Adrenal gland (tissue), 12 donors: Measurements from ENCODE around the gene TNFRSF12A. TPM values are rescaled to one million over a fixed set of nuclear protein-coding genes. Genes with fewer than 3 reads are reported as not detected.

Experiments used
- DNase-seq, 7 donors: peaks; one replicate each; pipeline ENCODE4 v3.0.0-alpha.2; 2019 to 2020
- H3K27ac ChIP-seq, 5 donors: fragments of 200-600 bp; sonication (generic) in 4 of 5; 1 replicate in 3 of 5; 2 replicates in 2 of 5; pipeline versions ENCODE4 v1.5.1 to v1.8.0; 2016 to 2020; ENCODE audit warnings: mild to moderate bottlenecking in 1 of 5
- H3K27me3 ChIP-seq: fragments of 200-600 bp; 2 replicates; pipeline ENCODE4 v1.8.0; 2021
- H3K36me3 ChIP-seq, 2 donors: fragments of 200-600 bp; replicated peaks in 1 of 2; 1 replicate in 1 of 2; 2 replicates in 1 of 2; pipeline versions ENCODE4 v1.5.1 to v1.8.0; 2018 to 2022
- H3K4me1 ChIP-seq, 2 donors: fragments of 200-600 bp; replicated peaks in 1 of 2; 1 replicate in 1 of 2; 2 replicates in 1 of 2; pipeline versions ENCODE4 v1.5.1 to v1.8.0; 2018 to 2021
- H3K4me3 ChIP-seq, 4 donors: fragments of 200-600 bp; sonication (generic) in 3 of 4; one replicate each; pipeline ENCODE4 v1.5.1; 2016 to 2018
- H3K9me3 ChIP-seq, 3 donors: fragments of 200-600 bp; sonication (generic) in 1 of 3; replicated peaks in 1 of 3; 1 replicate in 2 of 3; 2 replicates in 1 of 3; pipeline versions ENCODE4 v1.5.1 to v1.8.0; 2016 to 2021
- POLR2A ChIP-seq, 2 donors: fragments of 450-650 bp; IDR thresholded peaks; one replicate each; pipeline ENCODE4 v1.6.1; 2017; ENCODE audit warnings: antibody characterized with exemption in 2 of 2, mild to moderate bottlenecking in 2 of 2, moderate library complexity in 1 of 2
- WGBS, 4 donors: extraction: QIAGEN DNeasy Blood & Tissue Kit in 2 of 4; methylation state at CpG; one replicate each; pipeline versions ENCODE4 v1.1.5 to v1.1.7; 2013 to 2017; 5-methylcytosine and 5-hydroxymethylcytosine counted together
- intact Hi-C, 2 donors: fragments of 100-400 bp; cut with DNase I; formaldehyde crosslinking; loops; one replicate each; pipeline versions ENCODE4 v1.14.1 to v1.15.0; 2022 to 2023
- polyA plus RNA-seq, 3 donors: library from polyadenylated mRNA; stranded (reverse); fragments of 200-250 nt in 2 of 3; fragments of 350-450 nt in 1 of 3; fragmentation: Illumina TruSeq in 1 of 3; extraction: RNeasy Lipid Tissue Mini Kit (QIAGEN cat#74804) in 1 of 3; gene quantifications; one replicate each; pipeline ENCODE4 v1.2.3, GENCODE V29; 2013 to 2014
- total RNA-seq, 9 donors: library from RNA; depleted of rRNA in 4 of 9; stranded (reverse); fragments of >200 nt in 4 of 9; fragments of 120-200 nt in 1 of 9; fragmentation: NEBNext Ultra II Directional in 1 of 9; extraction: Animal tissue kit (Norgen Biotek cat#: 25700) in 1 of 9; gene quantifications; one replicate each; pipeline versions ENCODE4 v1.1.0 to v1.2.4, GENCODE V29; 2013 to 2023
- TF ChIP-seq, protein P1 (sequence below), 6 experiments: fragments of 450-650 bp in 4 of 6; fragments of 200-600 bp in 2 of 6; sonication (generic) in 1 of 6; IDR thresholded peaks; 1 replicate in 5 of 6; 2 replicates in 1 of 6; pipeline versions ENCODE4 v1.5.1 to v1.8.0; 2016 to 2021; ENCODE audit warnings: antibody characterized with exemption in 6 of 6, mild to moderate bottlenecking in 2 of 6, moderate library complexity in 1 of 6
- donor health status: healthy with polysubstance abuse.
- donor health status: Bipolar disorder and iron deficiency.
- donor health status: DM: yes; HTN: yes; CAD: no.
- donor health status: DM: no; HTN: no; CAD: no.
- donor health status: DM: no; HTN: no; CAD: no.
- donor health status: DM: yes; HTN: yes; CAD: no.

The TNFRSF12A gene
- total and polyA plus RNA-seq, 12 donors: 8.8 to 175 (median 42.6) TPM

DNA sequence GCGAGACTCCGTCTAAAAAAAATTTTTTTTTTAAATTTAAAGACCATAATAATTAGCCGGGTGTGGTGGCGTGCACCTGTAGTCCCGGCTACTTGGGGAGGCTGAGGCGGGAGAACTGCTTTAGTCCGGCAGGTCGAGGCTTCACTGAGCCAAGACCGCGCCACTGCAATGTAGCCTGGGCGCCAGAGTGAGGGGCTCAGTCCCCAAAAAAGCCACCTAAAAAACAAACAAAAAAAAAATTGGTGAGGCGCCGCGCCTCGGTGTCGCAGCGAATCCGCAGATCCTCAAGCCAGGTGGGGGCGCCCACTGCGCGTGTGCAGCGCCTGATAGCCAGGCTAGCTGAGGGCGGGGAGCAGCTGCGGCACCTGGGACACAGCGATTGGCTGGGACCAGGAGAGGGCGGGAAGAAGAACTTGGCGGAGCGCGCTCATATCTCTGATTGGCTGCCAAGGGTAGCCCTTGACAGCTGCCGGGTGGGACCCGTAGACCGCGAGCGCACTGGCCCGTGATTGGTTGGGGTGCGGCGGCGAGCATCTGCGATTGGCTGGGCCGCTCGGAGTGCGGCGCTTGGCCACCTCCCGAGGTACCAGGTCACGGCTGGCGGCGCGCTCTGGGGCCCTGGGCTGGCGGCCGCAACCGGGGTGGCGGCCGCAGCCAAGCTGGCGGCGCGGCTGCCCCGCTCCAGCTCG, 16.4 kb upstream of the TNFRSF12A start:
- Histone ChIP-seq H3K27me3 (peaks cover 6% of the 10 kb centered on the region), H3K36me3 (no peaks in the 10 kb centered on the region), H3K4me1 (peaks cover 0 to 4% of the 10 kb centered on the region in 2 donors), H3K9me3 (no peaks in the 10 kb centered on the region), H3K4me3 (peak overlapping the region in 1 of 4 donors; percentile 16), H3K27ac (peak overlapping the region in 1 of 5 donors; percentile 71)
- DNase-seq: peak; percentile 98 to 99 (median 99)
- TF ChIP-seq POLR2A (IDR thresholded peaks at IDR 0.05): no peak
- TF ChIP-seq, protein P1, sequence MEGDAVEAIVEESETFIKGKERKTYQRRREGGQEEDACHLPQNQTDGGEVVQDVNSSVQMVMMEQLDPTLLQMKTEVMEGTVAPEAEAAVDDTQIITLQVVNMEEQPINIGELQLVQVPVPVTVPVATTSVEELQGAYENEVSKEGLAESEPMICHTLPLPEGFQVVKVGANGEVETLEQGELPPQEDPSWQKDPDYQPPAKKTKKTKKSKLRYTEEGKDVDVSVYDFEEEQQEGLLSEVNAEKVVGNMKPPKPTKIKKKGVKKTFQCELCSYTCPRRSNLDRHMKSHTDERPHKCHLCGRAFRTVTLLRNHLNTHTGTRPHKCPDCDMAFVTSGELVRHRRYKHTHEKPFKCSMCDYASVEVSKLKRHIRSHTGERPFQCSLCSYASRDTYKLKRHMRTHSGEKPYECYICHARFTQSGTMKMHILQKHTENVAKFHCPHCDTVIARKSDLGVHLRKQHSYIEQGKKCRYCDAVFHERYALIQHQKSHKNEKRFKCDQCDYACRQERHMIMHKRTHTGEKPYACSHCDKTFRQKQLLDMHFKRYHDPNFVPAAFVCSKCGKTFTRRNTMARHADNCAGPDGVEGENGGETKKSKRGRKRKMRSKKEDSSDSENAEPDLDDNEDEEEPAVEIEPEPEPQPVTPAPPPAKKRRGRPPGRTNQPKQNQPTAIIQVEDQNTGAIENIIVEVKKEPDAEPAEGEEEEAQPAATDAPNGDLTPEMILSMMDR (IDR thresholded peaks at IDR 0.05): peak in 5 of 6 experiments; percentile 31 to 56 (median 53)
- 7 to 17% (median 10%) methylated on average over 26 to 58 of the region's 58 CpGs for WGBS, 4 donors
- intact Hi-C loops: loop anchor here in 1 of 2 donors (2.0 kb wide), 1 partner anchor 25 kb away; no protein-coding TSS in a partner anchor

DNA sequence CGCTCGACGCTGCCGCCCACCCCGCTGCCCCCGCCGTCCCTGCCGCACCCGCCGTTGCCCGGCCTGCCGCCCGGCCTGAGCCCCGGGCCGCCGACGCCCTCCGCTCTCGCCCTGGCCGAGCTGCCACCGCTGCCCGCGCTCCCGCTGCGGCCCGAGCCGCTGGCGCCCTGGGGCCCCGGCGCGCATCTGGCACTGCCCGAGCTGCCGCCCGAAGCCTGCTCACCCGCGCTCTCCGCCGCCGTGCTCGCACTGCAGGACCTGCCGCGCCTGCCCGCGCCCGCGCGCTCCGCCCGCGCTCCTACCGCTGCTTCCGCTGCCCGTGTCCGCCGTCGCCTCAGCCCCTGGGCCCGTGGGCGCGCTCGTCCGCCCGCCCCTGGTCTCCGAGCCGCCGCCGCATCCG, 15.8 kb upstream of the TNFRSF12A start:
- peak overlapping the region in 1 of 5 donors; percentile 71 for H3K27ac ChIP-seq
- peak overlapping the region in 1 of 4 donors; percentile 16 for H3K4me3 ChIP-seq
- H3K36me3 ChIP-seq: no peaks in the 10 kb centered on the region
- no peaks in the 10 kb centered on the region for H3K9me3 ChIP-seq
- TF ChIP-seq, protein P1 (IDR thresholded peaks at IDR 0.05): no peak
- no peak for TF ChIP-seq POLR2A (IDR thresholded peaks at IDR 0.05)
- 0 to 1% methylated on average over 36 to 58 of the region's 67 CpGs; no CpG with 5 or more reads in 2 of the 4 donors for WGBS, 4 donors
- peaks cover 0 to 4% of the 10 kb centered on the region in 2 donors for H3K4me1 ChIP-seq
- peaks cover 7% of the 10 kb centered on the region for H3K27me3 ChIP-seq
- intact Hi-C loops: no loop called here
- peak in 1 of 7 donors; percentile 26 for DNase-seq

DNA sequence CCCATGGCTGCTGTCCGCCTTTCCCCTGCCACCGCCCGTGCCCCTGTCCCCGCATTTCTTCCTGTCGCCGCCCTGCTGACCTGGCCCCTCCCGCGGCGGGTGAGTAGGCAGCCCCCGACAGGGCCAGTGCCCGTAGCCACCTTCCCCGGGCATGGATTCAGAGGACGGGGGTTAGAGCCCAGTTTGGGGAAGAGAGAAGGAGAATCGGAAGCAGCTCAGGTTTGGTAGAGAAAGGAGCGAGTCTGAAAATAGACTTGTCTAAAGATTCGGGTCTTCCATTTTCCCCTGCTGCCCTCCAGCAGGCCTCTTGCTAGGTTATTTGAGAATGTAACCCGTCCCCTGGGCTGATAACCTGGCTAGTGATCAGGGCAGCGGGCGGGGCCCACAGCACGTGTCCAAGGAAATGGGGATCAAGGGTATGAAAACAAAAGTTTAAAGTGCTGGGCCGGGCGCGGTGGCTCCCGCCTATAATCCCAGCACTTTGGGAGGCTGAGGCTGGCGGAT, 15.3 kb upstream of the TNFRSF12A start:
- Histone ChIP-seq H3K4me3 (peak overlapping the region in 1 of 4 donors; percentile 45), H3K27me3 (peaks cover 12% of the 10 kb centered on the region), H3K9me3 (no peaks in the 10 kb centered on the region), H3K36me3 (no peaks in the 10 kb centered on the region), H3K4me1 (peaks cover 0 to 4% of the 10 kb centered on the region in 2 donors), H3K27ac (no peak overlapping the region)
- no peak for DNase-seq
- 9 to 15% (median 10%) methylated on average over 18 to 25 of the region's 25 CpGs for WGBS, 4 donors
- no peak for TF ChIP-seq POLR2A (IDR thresholded peaks at IDR 0.05)
- TF ChIP-seq, protein P1 (IDR thresholded peaks at IDR 0.05): no peak
- intact Hi-C loops: no loop called here

DNA sequence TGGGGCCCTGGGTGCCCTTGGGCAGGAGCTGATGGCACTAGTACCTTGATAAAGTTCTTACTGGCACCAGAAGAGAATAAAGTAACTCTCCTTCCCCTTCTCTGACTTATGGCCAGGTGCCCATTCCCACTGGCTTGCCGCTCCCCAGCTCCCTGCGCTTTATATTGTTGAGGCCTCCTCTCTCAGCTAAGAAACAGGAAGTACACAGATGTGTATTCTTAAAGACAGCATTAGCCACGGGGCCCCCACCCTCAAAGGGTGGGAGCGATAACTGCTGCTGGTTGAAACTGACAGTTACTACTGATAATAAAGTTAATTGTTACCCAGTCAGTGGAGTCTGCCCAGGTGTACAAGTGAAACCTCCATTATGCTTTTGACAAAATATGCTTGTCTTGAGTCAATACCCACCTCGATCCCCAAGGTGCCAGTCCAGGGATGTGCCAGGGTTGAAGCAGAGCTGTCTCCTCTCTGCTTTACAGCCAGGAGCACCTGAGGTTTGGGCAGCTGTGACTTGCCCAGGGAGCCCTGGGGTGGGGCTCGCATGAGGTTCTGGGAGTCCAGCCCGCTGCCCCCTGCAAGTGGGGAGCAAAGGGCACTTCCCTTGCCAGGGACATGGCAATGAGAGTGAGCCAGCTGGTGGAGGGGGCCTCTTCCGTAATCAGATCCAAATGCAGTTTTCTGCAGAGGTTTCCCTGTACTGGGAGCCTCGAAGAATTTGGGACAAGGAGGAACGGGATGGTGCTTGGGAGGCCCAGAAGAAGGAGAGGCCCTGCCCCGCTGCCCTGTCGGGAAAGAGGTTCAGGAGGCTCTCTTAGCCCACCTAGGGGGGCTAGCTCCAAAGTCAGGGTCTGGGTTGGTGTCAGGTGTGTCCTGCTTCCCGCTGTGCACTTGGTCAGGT, 12.9 kb upstream of the TNFRSF12A start:
- Histone ChIP-seq H3K27ac (no peak overlapping the region), H3K27me3 (peaks cover 12% of the 10 kb centered on the region), H3K36me3 (no peaks in the 10 kb centered on the region), H3K4me1 (peaks cover 0 to 4% of the 10 kb centered on the region in 2 donors), H3K4me3 (no peak overlapping the region), H3K9me3 (no peaks in the 10 kb centered on the region)
- intact Hi-C loops: no loop called here
- WGBS, 4 donors: 51 to 71% (median 57%) methylated on average over 9 to 13 of the region's 13 CpGs
- TF ChIP-seq, protein P1 (IDR thresholded peaks at IDR 0.05): no peak
- TF ChIP-seq POLR2A (IDR thresholded peaks at IDR 0.05): no peak
- no peak for DNase-seq
